Measurements from ENCODE around the gene GNLY.

Gene GNLY

GRCh38 chr2:85684380-85684779, 9.8 kb upstream of the GNLY start:
- no peak for DNase-seq (ENCODE audit: low read depth)
- no peak overlapping the region for H3K4me3 ChIP-seq (replicated peaks; ENCODE audit: low read depth, low read length)
- TF ChIP-seq CTCF (IDR thresholded peaks at IDR 0.05; ENCODE audit: low read length, missing control alignments), result no peak

GRCh38 chr2:85684806-85685205, 9.4 kb upstream of the GNLY start:
- no peak for DNase-seq (ENCODE audit: low read depth)
- no peak for TF ChIP-seq CTCF (IDR thresholded peaks at IDR 0.05; ENCODE audit: low read length, missing control alignments)
- no peak overlapping the region for H3K4me3 ChIP-seq (replicated peaks; ENCODE audit: low read depth, low read length)

- no peak for DNase-seq (ENCODE audit: low read depth)
- TF ChIP-seq CTCF (IDR thresholded peaks at IDR 0.05; ENCODE audit: low read length, missing control alignments), result no peak
- no peak overlapping the region for H3K4me3 ChIP-seq (replicated peaks; ENCODE audit: low read depth, low read length)
Measured at GRCh38 chr2:85690932-85691331, 3.2 kb upstream of the GNLY start.

- DNase-seq (ENCODE audit: low read depth), result no peak
- no peak overlapping the region for H3K4me3 ChIP-seq (replicated peaks; ENCODE audit: low read depth, low read length)
- no peak for TF ChIP-seq CTCF (IDR thresholded peaks at IDR 0.05; ENCODE audit: low read length, missing control alignments)
Measured at GRCh38 chr2:85692039-85692645, 2.0 kb upstream of the GNLY start.

GRCh38 chr2:85695121-85695520, 963 bp downstream of the GNLY start:
- no peak overlapping the region for H3K4me3 ChIP-seq (replicated peaks; ENCODE audit: low read depth, low read length)
- no peak for DNase-seq (ENCODE audit: low read depth)
- TF ChIP-seq CTCF (IDR thresholded peaks at IDR 0.05; ENCODE audit: low read length, missing control alignments), result no peak

- H3K4me3 ChIP-seq (replicated peaks; ENCODE audit: low read depth, low read length), result no peak overlapping the region
- no peak for TF ChIP-seq CTCF (IDR thresholded peaks at IDR 0.05; ENCODE audit: low read length, missing control alignments)
- DNase-seq (ENCODE audit: low read depth), result no peak
Measured at GRCh38 chr2:85695691-85696668, 1.8 kb downstream of the GNLY start.

Data from fibroblast of pulmonary artery (primary cell).